Stimulated activated CD8-positive, alpha-beta memory T cell treated with anti-CD3 and anti-CD28 coated beads, Interleukin-12 subunit alpha, Interleukin-12 subunit beta, amount 100 ng/mL, for 1 hour (primary cell): Measurements from ENCODE around the gene TRIM64C.
"Not testable (repeated sequence)": the region's sequence is repeated elsewhere in the genome, so short reads cannot be mapped to it uniquely, and the experiment has no call there.

ENCODE experiments used
- DNase-seq: peaks from one replicate; pipeline ENCODE4 v3.0.0-alpha.2; 2020; ENCODE audit warnings: low read depth

Gene TRIM64C, protein sequence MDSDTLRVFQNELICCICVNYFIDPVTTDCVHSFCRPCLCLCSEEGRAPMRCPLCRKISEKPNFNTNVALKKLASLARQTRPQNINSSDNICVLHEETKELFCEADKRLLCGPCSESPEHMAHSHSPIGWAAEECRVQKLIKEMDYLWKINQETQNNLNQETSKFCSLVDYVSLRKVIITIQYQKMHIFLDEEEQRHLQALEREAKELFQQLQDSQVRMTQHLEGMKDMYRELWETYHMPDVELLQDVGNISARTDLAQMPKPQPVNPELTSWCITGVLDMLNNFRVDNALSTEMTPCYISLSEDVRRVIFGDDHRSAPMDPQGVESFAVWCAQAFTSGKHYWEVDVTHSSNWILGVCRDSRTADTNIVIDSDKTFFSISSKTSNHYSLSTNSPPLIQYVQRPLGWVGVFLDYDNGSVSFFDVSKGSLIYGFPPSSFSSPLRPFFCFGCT

DNA sequence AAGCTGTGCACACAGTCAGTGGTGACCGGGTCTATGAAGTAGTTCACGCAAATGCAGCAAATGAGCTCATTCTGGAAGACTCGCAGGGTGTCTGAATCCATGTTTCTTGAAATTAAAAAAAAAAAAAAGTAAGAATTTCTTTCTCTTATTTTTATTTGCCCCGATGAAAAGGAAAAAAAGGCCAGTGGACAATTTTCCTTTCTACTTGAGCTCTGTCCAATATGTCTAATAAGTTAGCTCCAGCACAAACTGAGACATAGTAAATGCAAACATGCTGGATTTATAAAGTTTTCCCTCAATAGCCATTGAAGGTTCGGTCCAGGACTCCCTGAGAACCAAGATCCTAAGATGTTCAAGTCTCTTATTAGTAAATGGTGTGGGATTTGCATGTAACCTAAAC is at the start of gene TRIM64C:
Gene TRIM64C, minus strand, starts transcription at position 101 of the 400 bp plus-strand sequence. Its CDS starts 0 bp downstream, at position 101.
- DNase-seq, result not testable (repeated sequence)

DNA sequence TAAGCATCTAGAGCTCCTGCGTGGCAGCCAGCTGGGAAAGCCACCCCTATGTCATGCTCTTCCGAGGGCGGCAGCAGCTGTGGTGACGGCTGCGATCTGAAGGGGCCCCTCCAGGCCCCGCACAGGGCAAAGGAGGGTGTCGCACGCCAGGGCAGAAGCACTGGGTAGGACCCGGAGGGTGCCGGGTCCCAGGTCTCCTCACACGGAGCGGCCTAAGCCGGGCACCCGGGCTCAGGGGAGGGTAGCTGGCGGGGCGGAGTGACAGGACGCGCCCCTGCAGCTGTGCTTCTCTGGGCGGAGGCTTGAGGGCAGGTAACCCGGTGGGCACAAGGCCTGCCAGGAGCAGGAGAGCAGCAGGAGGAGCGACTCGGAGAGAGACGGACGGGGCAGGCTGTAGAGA is 43.4 kb upstream of the TRIM64C start:
- not testable (repeated sequence) for DNase-seq

- not testable (repeated sequence) for DNase-seq
These were observed 11.0 kb upstream of the TRIM64C start for GRCh38 chr11:49069897-49070296.

DNA sequence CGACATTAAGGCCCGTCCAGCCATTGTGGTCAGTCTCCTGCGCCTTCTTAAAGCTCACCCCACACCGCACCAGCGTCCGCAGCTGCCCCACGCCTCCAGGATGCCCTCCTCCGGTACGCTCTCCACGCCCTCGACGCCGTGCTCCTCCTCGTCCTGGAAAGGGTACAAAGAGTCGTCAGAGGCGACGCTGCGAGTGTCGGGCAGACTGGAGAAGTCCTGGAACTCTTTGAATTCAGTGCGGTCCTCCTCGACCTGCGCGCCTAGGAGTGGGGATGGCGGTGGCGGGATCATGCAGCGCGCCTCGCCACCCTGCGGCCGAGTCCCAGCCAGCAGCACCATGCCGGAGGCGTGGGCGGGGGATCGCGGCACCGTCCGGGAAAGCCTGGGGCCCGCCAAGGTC is 9.1 kb downstream of the TRIM64C start:
- not testable (repeated sequence) for DNase-seq

DNA sequence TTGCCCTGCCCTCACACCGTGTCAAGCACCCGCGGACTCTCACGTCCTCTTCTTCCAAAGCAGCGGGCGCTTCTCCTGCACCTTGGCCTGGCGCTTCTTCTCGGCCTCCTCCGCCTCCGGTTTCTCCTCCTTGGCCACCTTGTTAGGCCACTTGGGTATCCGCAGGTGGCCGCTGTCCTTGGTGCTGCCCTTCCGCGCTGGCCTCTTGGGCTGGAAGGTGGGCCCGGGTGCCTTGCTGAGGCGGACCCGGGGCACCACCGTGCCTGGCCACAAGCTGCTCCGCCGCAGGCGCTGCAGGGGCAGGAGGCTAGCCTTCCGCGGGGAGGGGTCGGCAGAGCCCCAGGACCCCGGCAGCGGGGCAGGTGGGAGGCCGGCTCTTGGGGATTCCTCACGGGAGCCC is 10.7 kb downstream of the TRIM64C start:
- DNase-seq, result not testable (repeated sequence)

DNA sequence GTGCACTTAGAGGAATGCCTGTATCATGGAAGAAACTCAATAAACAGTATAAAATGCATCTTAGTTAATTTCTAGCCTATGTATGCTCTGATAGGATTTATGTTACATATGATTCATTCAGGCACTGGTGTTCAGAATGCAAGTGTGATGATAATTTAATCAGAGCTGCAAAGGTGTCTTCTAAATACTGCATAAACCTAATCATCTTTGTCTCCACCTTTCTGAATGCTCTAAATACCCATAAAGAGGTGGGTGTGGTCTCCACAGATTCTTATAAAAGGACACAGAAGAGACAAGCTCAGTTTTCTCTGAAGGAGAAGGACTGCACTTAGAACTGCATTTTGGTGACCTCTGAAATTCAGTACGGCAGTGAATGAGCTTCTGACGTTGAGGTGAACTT is 30.4 kb downstream of the TRIM64C start, which contains the start of gene TRIM49B:
Gene TRIM49B, plus strand, starts transcription at position 301 of the 400 bp plus-strand sequence. CDS start 2,777 bp downstream, outside the sequence.
- not testable (repeated sequence) for DNase-seq
